WERI-Rb-1 (cell line): Measurements from ENCODE around the gene TMEM178B.

Experiments
- DNase-seq: peaks from one replicate; pipeline ENCODE4 v3.0.0-alpha.2; 2020
- H3K27ac ChIP-seq: fragments of 250-450 bp; sonication (Bioruptor Pico); 2 replicates; pipeline ENCODE4 v1.5.1; 2020; ENCODE audit warnings: mild to moderate bottlenecking, moderate library complexity
- H3K27me3 ChIP-seq: fragments of 250-450 bp; sonication (Bioruptor Pico); 2 replicates; pipeline ENCODE4 v1.5.1; 2021; ENCODE audit warnings: mild to moderate bottlenecking, low read depth, moderate library complexity; ENCODE audit not compliant: insufficient read depth, severe bottlenecking
- H3K36me3 ChIP-seq: fragments of 250-450 bp; sonication (Bioruptor Pico); 2 replicates; pipeline ENCODE4 v1.5.1; 2020; ENCODE audit warnings: mild to moderate bottlenecking, moderate library complexity
- H3K4me3 ChIP-seq: 2 replicates; pipeline ENCODE4 v1.5.1; 2011; ENCODE audit warnings: low read depth, mild to moderate bottlenecking, control low read depth, low read length
- H3K9me3 ChIP-seq: fragments of 250-450 bp; sonication (Bioruptor Pico); 2 replicates; pipeline ENCODE4 v1.5.1; 2021; ENCODE audit warnings: mild to moderate bottlenecking, moderate library complexity; ENCODE audit not compliant: severe bottlenecking
- CTCF ChIP-seq: IDR thresholded peaks from 2 replicates; pipeline ENCODE4 v1.5.1; 2011; ENCODE audit warnings: low read depth, mild to moderate bottlenecking, control low read depth, inconsistent platforms, low read length

Gene TMEM178B

GRCh38 chr7:141178486-141179135 lies 104.7 kb downstream of the TMEM178B start:
- no peaks in the 10 kb centered on the region for H3K36me3 ChIP-seq
- no peak overlapping the region for H3K4me3 ChIP-seq
- no peak for DNase-seq
- no peak overlapping the region for H3K27ac ChIP-seq
- H3K9me3 ChIP-seq: no peaks in the 10 kb centered on the region
- no peaks in the 10 kb centered on the region for H3K27me3 ChIP-seq
- no peak for TF ChIP-seq CTCF

- H3K27me3 ChIP-seq: no peaks in the 10 kb centered on the region
- no peak for TF ChIP-seq CTCF
- no peak overlapping the region for H3K4me3 ChIP-seq
- H3K9me3 ChIP-seq: no peaks in the 10 kb centered on the region
- no peaks in the 10 kb centered on the region for H3K36me3 ChIP-seq
- H3K27ac ChIP-seq: no peak overlapping the region
- no peak for DNase-seq
Measured at GRCh38 chr7:141181812-141182211, 107.9 kb downstream of the TMEM178B start.

- no peaks in the 10 kb centered on the region for H3K36me3 ChIP-seq
- H3K9me3 ChIP-seq: no peaks in the 10 kb centered on the region
- no peak overlapping the region for H3K4me3 ChIP-seq
- no peak for TF ChIP-seq CTCF
- DNase-seq: no peak
- H3K27ac ChIP-seq: no peak overlapping the region
- H3K27me3 ChIP-seq: no peaks in the 10 kb centered on the region
Measured at GRCh38 chr7:141184532-141185190, 110.8 kb downstream of the TMEM178B start.

GRCh38 chr7:141185369-141185967 lies 111.6 kb downstream of the TMEM178B start:
- Histone ChIP-seq H3K27ac (no peak overlapping the region), H3K36me3 (no peaks in the 10 kb centered on the region), H3K9me3 (no peaks in the 10 kb centered on the region), H3K27me3 (no peaks in the 10 kb centered on the region), H3K4me3 (no peak overlapping the region)
- no peak for TF ChIP-seq CTCF
- DNase-seq: no peak

GRCh38 chr7:141189231-141189630 lies 115.4 kb downstream of the TMEM178B start:
- no peak overlapping the region for H3K4me3 ChIP-seq
- H3K9me3 ChIP-seq: no peaks in the 10 kb centered on the region
- DNase-seq: peak; percentile 24
- no peak overlapping the region for H3K27ac ChIP-seq
- no peaks in the 10 kb centered on the region for H3K36me3 ChIP-seq
- H3K27me3 ChIP-seq: no peaks in the 10 kb centered on the region
- TF ChIP-seq CTCF: no peak
